Breast epithelium (tissue), 3 donors: Measurements from ENCODE around the gene PRKCD.

ENCODE experiments used
- POLR2A ChIP-seq: fragments of 450-650 bp; IDR thresholded peaks from one replicate; pipeline ENCODE4 v1.6.1; 2016; ENCODE audit warnings: antibody characterized with exemption, mild to moderate bottlenecking, moderate library complexity
- POLR2AphosphoS5 ChIP-seq, 3 donors: sonication (generic); formaldehyde crosslinking; IDR thresholded peaks; one replicate each; pipeline ENCODE4 v1.6.1; 2017; ENCODE audit warnings: antibody characterized with exemption in 3 of 3
- TF ChIP-seq, protein P1 (sequence below), 3 donors: fragments of 450-650 bp; IDR thresholded peaks; one replicate each; pipeline ENCODE4 v1.5.1; 2016 to 2017; ENCODE audit warnings: antibody characterized with exemption in 3 of 3, mild to moderate bottlenecking in 3 of 3, moderate library complexity in 3 of 3

DNA sequence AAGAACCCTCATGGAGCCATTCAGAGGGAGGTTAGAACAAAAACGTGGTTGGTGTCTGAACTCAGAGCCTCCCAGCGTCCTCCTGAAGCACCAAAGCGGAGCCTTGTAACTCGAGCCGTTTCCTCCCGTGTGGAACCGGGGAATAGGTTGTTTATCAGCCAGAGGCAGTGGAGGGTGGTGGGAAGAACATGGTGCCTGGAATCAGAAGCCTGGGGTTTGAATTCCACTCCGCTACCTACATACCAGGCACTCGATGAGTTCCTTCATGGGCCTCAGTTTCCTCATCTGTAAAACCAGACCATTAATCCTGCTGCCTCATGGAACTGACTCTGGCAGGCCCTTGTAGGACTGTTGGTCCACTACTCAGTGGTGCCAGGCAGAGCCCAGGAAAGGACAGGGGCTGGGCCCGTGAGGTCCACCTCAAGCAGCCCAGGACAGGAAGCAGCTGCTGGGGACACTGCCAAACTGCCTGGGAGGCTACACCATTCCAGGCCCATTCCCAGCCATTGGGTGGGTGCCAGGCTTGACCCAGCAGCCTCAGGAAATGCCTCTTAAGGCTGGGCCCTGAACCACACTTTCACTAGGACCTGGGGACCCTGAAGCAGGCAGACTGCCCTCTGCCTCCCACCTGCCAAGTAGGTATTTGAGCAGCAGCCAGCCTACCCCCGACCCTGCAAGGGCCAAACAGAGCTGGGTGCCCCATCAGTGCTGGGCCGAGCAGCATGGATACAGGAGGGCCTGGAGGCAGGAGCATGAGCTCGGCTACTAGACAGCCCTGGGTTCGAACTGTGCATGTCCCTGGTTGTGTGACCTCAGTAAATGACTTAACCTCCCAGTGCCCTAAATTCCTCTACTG lies 33.4 kb downstream of the PRKCD start:
- TF ChIP-seq POLR2AphosphoS5 (IDR thresholded peaks at IDR 0.05) = no peak
- no peak for TF ChIP-seq POLR2A
- TF ChIP-seq, protein P1, sequence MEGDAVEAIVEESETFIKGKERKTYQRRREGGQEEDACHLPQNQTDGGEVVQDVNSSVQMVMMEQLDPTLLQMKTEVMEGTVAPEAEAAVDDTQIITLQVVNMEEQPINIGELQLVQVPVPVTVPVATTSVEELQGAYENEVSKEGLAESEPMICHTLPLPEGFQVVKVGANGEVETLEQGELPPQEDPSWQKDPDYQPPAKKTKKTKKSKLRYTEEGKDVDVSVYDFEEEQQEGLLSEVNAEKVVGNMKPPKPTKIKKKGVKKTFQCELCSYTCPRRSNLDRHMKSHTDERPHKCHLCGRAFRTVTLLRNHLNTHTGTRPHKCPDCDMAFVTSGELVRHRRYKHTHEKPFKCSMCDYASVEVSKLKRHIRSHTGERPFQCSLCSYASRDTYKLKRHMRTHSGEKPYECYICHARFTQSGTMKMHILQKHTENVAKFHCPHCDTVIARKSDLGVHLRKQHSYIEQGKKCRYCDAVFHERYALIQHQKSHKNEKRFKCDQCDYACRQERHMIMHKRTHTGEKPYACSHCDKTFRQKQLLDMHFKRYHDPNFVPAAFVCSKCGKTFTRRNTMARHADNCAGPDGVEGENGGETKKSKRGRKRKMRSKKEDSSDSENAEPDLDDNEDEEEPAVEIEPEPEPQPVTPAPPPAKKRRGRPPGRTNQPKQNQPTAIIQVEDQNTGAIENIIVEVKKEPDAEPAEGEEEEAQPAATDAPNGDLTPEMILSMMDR (IDR thresholded peaks at IDR 0.05) = no peak
